HL-60 (cell line): ENCODE results near the gene SBSN.

Source experiments
- GABPA ChIP-seq: IDR thresholded peaks from 2 replicates; pipeline ENCODE4 v1.6.1; 2012; ENCODE audit warnings: low read depth
- POLR2AphosphoS5 ChIP-seq: IDR thresholded peaks from 2 replicates; pipeline ENCODE4 v1.6.1; 2012; ENCODE audit warnings: low read depth
- TF ChIP-seq, protein P1 (sequence below): IDR thresholded peaks from one replicate; pipeline ENCODE4 v1.5.1; 2011; ENCODE audit warnings: low read length, control low read depth, inconsistent platforms; ENCODE audit not compliant: insufficient read depth

DNA sequence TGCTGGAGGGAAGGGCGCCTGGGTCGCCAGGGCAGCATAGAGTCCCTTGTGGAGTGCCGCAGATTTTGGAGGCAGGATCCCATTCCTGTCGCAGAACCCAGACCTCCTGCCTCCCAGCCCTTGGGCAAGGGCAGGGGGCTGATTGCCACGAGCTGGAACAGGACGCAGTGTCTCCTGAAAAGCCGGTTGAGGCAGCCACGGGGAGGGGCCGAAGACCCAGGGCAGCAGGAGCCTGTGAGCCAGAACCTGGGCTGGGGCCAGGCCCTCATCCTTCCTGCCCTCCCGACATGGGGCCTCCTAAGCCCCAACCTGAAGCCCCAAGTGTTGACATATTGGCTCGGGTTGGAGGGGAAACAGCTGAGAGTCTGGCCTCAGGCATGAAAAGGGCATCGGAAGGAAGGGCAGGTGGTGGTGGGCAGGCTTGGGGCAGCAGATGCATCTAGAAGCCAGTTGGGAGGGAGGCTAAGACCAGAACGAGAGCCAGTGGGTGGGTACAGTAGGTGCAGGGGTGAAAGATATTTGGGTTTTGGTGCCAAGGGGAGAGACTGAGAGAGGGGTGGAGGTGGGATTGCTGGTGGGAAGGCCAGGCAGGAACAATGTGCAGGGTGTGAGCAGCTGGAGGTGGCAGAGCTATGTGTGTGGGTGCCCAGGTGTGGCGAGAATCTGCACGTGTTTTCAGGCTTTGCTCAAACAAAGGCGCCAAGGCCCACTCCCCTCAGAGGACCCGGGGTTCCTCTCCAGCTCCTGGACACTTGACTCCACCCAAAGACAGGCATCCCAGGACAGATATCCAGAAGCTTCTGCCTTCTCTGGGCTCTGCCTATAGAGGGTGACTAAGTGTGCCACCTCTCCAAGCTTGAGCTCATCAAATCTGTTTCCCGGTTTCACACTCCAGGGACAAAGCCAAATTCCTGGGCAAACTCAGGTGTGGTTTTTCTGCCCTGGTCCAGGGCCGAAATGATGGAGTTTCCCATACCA lies 1.4 kb upstream of the SBSN start:
- TF ChIP-seq, protein P1, sequence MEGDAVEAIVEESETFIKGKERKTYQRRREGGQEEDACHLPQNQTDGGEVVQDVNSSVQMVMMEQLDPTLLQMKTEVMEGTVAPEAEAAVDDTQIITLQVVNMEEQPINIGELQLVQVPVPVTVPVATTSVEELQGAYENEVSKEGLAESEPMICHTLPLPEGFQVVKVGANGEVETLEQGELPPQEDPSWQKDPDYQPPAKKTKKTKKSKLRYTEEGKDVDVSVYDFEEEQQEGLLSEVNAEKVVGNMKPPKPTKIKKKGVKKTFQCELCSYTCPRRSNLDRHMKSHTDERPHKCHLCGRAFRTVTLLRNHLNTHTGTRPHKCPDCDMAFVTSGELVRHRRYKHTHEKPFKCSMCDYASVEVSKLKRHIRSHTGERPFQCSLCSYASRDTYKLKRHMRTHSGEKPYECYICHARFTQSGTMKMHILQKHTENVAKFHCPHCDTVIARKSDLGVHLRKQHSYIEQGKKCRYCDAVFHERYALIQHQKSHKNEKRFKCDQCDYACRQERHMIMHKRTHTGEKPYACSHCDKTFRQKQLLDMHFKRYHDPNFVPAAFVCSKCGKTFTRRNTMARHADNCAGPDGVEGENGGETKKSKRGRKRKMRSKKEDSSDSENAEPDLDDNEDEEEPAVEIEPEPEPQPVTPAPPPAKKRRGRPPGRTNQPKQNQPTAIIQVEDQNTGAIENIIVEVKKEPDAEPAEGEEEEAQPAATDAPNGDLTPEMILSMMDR = no peak
- TF ChIP-seq GABPA (no peak), POLR2AphosphoS5 (no peak)
